ENCODE measurements around the gene PDZRN3.

PDZRN3 gene

DNA sequence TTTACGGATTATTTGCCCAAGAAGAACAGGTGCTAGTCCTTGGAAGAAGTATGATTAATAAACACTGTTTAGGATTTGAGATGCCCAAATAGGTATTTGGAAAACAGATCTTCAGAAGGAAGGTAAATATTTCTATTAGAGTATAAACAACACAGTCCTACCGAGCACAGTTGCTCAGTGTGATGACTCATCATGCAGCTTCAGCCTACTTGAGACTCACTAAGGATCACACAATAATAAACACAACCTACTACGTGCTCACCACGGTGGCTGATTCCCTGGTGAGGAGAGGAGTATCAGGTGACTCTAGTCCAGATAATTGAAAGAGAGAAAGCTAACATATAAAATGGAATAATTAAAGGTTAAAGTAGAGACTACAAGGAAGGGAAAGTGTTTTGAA lies 72.0 kb downstream of the PDZRN3 start:
- DNase-seq: no peak

DNA sequence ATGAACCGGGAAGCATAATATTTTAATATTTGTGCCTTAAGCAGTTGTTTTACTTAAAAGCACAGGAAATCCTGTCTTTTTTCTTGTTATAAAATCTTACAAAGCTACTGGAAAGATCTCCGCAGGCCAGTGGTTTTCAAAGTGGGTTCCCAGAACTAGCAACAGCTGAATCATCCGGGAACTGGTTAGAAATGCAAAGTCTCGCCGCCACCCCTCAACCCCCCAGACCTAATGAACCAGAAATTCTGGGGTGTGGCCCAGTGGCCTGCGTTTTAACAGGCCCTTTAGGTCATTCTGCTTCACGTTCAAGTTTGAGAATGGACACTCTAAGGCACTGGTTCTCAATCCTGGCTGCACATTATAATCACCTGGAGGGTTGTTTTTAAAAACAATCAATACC lies 74.7 kb downstream of the PDZRN3 start:
- DNase-seq: no peak

DNA sequence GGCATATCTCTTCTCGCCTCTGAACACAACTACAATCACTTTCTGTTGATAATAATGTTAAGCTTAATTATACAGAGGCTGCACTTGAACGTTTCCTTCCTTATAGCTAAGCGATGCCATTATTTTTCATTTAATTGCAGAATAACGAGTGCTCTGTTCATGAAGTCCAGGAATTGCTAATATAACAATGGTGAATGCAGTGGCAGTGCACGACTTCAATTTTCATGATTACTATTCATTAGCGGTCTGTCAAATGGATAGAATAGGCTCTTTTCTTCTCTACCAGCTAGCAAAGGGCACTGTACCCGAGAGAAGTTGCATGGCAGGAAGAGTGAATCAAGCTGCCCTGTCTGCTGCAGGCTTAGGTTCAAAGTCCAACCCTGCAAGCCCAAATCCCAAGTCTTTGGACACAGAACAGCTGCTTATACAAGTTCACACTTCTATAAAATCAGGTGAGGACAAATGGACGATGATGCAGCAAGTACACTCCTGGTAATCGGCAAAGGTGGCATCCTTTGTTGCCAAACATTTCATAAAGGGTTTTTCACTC lies 75.6 kb downstream of the PDZRN3 start:
- DNase-seq: no peak

DNA sequence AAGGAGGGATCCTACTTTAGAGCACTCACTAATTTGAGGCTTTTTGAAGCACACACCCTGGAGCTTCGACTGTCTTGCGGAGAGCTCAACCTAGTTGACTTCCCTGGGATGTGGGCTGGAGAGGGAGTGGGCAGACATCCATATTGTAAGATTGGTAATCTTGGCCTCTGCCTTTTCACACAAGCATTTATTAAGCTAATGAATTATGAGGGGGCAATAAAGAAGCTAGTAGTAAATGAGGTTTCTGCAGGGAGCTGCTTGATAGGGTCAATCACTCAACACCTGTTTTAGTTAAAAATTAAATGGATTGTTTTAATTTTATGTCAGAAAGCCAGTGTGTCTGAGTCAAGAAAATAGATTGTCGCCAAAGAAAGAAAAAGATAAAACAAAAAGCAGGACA lies 76.3 kb downstream of the PDZRN3 start:
- DNase-seq: no peak

DNA sequence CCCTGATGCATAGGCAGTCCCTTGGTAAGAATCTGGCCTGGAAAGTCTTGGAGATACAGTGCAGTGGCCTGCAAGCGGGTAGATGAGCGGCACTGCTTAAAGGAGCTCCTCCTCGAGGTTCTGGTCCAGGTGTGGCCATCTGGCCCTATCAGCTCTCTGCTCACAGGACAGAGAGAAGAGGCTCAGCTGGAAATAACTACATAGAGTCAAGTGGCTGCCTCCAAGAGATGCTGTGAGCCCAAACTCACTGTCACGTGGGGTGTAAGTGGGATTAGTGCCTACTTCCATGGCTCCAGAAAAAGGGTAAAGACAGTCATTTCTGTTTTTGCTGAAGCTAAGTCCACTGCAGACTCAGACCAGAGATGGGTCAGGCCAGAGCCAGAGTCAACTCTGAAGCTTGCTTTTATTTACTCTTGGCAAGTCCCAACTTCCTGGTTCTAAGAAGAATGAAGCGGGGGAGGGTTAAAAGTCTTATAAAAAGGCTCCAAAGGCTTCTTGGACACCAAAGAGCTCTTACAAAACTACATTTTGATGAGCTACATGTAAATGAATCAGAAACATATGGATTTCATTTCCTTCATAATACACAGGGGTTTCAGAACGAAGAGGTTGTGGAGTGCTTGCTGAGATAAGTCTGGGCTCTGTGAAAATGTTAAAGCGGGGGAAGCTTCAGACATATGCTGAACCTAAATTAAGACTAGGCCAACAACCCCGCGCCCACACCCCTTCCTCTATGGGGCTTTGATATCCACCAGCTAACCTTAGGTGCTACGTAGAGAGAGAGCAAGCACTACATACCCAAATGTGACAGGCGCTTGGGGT lies 77.1 kb downstream of the PDZRN3 start:
- no peak for DNase-seq

DNA sequence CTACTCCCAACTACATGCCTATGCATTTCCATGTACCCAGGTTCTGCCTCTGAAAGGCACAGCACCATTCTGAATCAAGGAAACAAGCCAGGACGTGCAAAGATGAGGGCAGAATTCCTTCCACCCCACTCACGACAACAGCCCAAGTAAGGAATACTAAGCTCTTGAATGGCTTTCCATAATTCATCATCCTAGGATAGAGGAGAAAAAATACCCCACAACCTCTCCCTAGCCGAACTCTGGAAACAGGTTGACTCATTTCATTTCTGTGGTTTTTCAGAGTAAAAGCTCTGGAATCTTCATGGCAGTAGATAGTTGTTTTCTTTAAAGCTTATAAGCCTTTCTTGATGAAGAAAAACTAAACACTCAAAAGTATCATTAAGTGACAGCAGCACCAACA lies 77.8 kb downstream of the PDZRN3 start:
- no peak for DNase-seq

DNA sequence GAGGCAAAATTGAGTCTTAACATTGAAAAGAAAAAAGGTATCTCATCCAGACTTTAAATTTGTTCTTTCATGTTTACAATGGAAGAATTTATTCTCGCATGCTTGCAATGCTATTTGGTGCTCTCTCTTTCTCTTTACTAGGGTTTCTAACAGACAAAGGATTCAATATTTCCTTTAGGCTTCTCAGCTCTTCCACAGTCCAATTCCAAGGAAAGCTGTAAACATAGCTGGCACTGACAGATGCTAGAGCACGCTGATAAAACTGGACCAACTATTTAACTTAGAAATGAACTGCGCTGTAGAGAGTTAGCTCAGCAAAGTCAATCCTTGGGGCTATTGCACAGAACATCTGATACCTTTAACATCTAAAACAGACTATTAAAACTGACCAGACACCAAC lies 81.3 kb downstream of the PDZRN3 start:
- DNase-seq: no peak

DNA sequence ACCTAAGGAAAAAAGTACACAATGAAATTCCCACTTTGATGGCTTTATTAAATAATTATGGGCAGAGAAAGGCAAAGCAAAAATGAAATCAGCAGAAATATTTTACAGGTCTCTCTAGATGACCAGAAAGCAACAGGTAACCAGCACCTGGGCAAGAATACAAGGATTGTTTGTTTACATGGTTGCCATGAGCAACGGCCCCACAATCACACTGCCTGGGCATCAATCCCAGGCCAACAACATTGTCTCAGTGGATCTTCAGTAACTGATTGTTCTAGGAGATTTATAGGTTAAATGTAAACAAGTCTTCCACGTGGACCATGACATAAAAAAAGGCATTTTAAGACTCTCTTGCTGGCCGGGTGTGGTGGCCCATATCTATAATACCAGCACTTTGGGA lies 82.6 kb downstream of the PDZRN3 start:
- DNase-seq: no peak

DNA sequence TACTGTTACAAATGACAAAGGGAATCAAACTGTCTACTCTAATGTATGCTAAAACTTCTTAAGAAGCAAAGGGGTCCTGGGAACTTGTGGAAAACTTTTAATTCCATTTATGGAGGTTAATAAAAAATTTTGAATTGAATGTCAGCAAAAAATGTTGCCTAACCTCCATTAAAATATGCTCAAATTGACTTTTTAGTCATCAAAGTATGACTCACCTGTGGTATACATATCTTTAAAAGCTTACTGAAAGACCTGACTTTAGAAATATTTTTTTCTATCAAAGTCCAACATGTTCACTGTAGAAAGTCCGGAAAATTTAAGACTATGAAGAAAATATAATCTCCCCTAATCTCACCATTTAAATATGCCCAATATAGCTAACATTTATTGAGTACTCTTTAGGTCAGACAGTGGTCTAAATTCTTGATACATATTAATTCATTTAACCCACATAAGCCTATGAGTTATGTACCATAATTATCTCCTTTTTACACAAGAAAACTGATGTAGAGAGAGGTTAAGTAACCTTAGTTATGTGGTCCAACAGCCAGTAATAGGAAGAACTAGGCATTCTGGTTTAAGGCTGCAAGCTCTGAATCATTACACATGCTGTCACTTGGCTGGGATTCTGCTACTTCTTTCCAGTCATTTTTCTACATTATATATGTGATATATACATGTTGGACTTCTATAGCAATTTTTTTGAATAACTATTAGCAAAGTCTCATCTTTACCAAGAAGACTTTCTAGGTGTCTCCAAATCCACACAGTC lies 83.6 kb downstream of the PDZRN3 start:
- no peak for DNase-seq

DNA sequence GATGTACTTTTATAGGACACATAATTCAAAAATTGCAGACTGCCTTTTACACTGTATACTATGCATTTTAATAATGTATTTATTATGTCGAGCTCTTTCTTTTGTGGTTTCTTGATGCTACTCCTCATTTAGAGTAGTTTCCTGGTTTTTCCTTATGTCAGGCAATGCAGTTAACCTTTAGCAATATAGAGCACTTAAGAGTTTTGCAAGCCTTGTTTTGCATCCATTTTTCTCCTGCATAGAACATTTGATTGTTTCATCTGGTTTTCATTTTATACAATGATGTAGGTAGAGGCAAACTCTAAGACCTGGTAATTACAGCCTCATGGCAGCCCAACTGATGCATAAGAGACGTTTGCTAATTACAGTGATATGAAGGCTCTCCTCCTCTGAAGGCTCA lies 86.3 kb downstream of the PDZRN3 start:
- no peak for DNase-seq

DNA sequence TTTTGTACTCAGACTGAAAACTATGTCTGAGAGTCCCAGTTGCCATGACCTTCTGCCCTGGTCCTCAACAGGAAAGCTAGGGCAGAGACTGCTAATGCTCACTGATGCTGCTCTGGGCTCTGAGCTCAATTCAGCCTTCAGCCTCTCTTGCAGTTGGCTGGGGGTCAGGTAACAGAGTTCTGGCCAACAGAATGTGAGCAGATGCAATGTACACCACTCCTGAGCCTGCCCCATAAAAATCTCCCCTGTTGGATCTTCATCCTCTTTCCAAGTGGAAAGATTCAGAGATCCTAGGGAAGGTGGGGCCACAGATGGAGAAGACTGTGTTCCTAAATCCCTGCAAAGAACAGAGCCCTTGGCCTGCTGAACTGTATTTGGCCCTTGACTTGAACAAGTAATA lies 87.8 kb downstream of the PDZRN3 start:
- DNase-seq: no peak

DNA sequence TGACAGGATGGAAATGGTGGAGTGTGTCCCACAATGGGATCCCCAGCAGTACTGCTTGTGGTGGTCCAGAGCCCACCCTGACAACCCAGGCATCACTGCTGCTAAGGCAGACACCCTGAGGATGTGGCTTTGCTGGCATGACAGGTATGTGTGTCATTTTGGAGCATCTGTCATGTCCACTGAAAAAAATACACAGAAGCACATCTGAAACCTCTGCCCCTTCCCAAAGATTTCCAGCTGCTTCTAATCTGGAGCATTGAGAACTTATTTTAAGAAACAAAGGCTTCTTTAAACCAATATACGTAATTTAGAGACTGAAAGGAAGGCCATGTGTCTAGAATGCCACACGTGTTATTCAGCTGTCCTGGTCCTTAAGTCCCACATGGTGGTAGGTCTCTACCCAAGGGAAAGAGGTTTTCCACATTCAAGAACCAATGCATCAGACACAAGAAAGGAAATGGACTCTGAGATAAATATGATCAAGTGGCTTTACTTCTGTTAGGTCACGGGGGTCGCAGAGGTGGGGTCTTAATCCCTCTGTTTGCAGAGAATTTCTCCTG lies 88.3 kb downstream of the PDZRN3 start:
- DNase-seq: no peak

DNA sequence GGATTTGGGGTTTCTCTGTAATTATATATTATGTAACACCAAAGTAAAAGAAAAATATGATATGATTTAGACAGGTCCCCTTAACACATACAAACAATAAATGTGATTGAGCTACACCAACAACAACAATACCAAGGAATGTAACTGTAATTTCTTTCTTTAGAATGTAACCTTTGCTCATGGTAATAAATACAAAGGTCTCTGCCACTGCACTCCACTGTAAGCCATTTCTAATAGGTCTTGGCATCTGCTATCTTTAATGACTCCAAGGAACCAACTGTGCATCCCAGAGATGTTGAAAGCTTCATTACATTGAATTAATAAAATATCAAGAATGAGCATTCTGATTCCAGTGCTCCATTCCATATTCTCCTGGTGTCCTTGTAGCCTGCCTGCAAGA lies 88.8 kb downstream of the PDZRN3 start:
- no peak for DNase-seq

DNA sequence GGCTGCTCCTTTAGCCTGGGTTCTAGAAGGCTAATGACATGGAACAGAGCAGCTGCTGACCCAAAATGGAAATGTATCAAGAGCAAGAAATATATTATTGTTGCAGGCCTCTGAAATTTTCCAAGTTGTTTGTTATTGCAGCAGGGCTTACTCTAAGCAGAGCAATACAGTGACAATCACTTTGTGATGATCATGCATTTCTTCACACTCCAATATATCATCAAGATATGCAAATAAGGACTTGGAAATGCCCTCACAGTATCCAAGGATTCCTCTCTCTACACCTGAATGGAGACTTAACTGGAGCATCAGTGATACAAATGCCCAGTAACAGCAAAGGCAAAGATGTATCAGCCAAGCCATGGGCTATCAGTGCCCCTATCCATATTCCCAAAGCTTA lies 89.6 kb downstream of the PDZRN3 start:
- DNase-seq: no peak

DNA sequence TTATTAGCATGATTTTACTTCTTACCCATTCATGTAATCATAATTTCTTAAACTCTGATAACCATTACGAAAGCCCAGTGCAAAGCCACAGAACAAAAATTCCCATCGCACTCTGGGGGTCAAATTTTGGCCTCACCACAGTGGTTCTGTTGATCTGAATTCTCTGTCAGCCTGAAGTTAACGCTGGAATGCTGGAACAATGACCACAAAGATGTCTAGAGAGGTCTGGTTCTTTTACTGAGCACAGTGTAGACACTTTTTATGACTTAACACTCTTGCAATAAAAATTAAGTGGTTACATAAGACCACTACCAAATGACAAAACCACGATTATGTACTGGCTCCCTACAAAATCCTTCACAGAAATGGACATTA lies 94.7 kb downstream of the PDZRN3 start:
- DNase-seq: no peak

DNA sequence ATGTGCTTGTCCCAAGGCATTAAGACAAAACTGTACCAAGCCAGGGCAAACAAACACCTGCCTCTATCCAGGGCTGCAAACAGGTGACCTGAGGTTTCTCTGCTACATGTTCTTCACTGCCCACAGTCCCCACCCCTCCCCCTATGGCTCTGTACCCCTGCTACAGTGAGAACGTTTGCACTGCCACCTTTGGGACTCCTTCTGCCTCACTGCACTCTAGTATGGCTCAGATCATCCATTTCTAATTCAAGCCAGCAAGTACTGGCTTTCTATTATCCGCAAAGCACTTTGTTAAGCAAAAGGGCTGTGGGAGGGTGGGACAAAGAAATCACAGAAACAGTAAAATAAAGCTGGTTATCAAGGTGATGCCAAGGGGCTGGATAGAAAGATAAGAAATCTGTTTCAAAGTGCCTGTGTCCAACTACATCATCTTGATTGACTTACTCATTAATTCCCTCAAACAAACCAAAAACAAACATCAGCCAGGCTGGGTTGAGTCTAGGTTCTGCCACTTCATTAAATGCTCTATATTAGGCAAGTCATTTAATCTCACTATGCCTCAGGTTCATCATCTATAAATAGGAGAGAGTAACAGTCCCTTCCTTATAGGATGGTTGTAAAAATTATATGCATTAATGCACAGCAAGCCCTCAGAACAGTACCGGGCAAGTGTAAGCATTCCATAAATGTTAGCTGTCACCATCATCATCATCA lies 95.3 kb downstream of the PDZRN3 start:
- DNase-seq: no peak

DNA sequence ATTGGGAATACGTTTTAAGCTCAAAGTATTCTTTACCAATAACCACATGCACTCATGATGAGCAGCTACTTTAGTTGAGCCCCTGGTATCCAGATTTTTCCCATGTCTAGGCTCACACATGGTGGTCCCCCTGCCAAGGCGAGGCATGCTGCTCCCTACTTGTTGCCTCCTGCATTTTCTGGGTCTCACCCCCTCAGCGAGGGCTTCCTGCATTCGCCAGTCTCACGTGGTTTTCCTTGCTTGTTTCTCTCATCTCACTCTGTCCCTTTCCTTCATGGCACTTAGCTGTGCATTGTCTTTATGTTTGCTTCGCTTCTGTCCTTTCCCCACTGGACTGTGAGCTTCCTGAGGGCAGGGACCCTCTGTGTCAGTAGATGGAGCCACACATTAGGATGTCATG lies 99.2 kb downstream of the PDZRN3 start:
- DNase-seq: no peak

DNA sequence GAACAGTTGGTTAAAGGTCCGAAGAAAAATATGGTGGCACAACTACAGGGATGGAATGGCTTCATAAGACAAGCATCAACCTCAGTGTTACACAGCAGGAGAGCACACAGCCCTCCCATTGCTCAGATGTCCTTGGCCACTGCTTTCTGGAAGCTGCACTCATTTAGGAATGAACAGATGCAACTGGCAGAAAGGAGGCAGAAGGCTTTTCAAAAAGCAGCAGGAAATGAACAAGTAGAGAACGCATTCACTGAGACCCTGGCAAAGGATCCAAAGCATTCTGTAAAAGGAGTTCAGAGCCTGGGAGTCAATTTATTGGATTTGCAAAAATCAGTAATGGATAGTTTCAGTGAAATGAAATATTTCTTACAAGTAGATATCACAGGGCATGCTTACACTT lies 101.1 kb downstream of the PDZRN3 start:
- DNase-seq: no peak

DNA sequence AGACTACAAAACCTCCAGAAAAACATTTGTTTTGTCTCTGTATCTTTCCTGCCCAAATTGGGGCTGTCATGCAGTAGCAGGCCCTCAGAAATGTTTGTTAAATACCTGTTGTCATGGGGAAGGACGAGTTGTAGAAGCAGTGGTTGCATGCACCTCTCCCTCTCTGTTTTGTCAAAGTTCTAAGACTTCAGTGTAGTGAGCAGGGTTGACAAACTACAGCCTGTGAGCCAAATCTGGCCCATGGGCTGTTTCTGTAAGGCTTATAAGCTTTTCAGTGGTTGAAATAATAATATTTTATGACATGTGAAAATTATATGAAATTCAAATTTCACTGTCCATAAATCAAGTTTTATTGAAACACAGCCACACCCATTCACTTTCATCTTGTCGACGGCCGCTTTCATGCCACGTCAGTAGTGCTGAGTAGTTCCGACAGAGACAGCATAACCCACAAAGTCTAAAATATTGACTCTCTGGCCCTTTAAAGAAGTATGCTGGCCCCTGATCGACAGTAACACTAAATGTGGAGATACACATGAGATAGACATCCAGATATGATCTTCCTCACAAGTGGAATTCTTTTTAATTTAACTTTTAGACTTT lies 102.9 kb downstream of the PDZRN3 start:
- DNase-seq: no peak

DNA sequence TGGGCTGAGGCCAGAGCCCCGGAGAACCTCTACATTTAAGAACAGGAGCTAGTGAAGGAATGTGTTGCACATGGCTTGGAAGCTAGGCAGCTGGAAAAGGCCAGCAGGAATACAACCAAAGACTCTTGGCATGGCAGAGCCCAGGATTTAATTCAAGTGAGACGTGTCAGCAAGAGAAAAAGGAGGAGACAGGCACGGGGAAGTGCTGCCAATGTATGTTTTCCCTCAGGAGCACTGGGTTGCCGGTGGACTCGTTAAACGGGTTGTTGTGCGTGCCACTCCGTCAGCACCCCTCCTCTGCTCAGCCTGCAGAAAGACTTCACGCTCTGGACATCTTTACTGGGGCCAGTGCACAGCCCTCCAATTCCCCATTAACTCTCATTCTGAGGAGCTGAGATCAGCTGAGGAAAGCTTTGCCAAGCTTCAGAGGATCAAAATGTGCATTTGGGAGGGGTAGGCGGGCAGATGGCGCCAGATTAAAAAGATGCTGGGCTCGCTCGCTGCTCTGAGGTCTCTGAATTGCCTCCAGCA lies 103.7 kb downstream of the PDZRN3 start:
- DNase-seq: no peak

DNA sequence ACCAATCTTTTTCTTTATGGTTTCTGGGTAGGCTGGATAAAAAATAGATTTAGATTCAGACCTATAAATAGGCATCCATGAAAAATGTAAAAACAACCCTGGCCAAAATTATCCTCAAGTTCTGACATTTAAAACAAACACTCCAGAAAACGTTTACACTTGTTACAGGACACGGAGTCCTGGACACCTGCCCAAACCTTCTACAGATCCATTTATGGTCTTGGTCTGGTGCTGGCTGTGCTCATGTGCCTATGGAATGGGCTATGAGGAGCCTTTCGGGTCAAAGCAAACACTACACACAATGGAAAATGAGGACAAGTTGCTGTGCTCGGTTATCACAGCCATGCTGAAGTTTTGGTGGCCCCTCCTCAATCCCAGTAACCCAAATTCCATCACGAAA lies 108.1 kb downstream of the PDZRN3 start:
- DNase-seq: no peak

DNA sequence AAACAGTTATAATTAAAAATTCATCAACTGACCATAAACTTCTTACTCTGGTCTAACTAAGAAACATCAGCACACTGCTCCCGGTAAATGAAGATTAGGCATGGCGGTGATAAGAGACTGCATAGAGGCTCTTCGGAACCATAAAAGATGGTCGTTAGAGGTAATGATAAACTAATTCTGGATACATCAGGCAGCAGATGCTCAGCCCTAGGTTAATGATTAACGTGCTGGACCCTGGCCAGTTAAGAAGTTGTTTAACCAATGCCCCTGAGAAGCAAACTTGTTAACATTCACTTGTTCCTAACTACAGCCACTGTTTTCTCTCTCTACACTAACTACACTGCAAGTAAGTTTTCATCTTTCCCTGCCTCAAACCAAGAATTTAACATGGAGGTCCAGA lies 111.5 kb downstream of the PDZRN3 start:
- DNase-seq: no peak
